ENCODE data around the gene ZNRF1.

GRCh38 chr16:75143941-75144340 is 145.1 kb downstream of the ZNRF1 start:
- TF ChIP-seq POLR2A (IDR thresholded peaks at IDR 0.05): no peak
- TF ChIP-seq CTCF (IDR thresholded peaks at IDR 0.05): no peak
